Trophoblast cell (in vitro differentiated cells and primary cell): ENCODE data around the gene ZC3H7A.

ENCODE experiments used
- DNase-seq, 2 donors: peaks; one replicate each; pipeline ENCODE4 v3.0.0-alpha.2; 2016
- H2AFZ ChIP-seq: 2 replicates; pipeline ENCODE4 v1.6.1; 2013; ENCODE audit warnings: low read length, moderate library complexity, mild to moderate bottlenecking; ENCODE audit not compliant: insufficient read depth, poor library complexity
- H2AK5ac ChIP-seq: 2 replicates; pipeline ENCODE4 v1.6.1; 2013; ENCODE audit warnings: mild to moderate bottlenecking, low read length
- H2BK120ac ChIP-seq: 2 replicates; pipeline ENCODE4 v1.6.1; 2013; ENCODE audit warnings: low read length, mild to moderate bottlenecking, moderate library complexity; ENCODE audit not compliant: insufficient read depth, poor library complexity
- H2BK12ac ChIP-seq: 2 replicates; pipeline ENCODE4 v1.6.1; 2013; ENCODE audit warnings: mild to moderate bottlenecking, low read length, moderate library complexity
- H2BK5ac ChIP-seq: 2 replicates; pipeline ENCODE4 v1.6.1; 2013; ENCODE audit warnings: low read length, low read depth, moderate library complexity, mild to moderate bottlenecking; ENCODE audit not compliant: poor library complexity
- H3K14ac ChIP-seq: 2 replicates; pipeline ENCODE4 v1.6.1; 2013; ENCODE audit warnings: mild to moderate bottlenecking, low read length
- H3K18ac ChIP-seq: 2 replicates; pipeline ENCODE4 v1.6.1; 2013; ENCODE audit warnings: mild to moderate bottlenecking, low read length
- H3K23ac ChIP-seq: 2 replicates; pipeline ENCODE4 v1.6.1; 2013; ENCODE audit warnings: low read length
- H3K27ac ChIP-seq: 2 replicates; pipeline ENCODE4 v1.5.1; 2013; ENCODE audit warnings: low read depth, mild to moderate bottlenecking, inconsistent platforms, low read length, moderate library complexity
- H3K27me3 ChIP-seq: 2 replicates; pipeline ENCODE4 v1.6.1; 2013; ENCODE audit warnings: inconsistent platforms, mild to moderate bottlenecking, low read length, moderate library complexity; ENCODE audit not compliant: insufficient read depth
- H3K36me3 ChIP-seq, 2 experiments: 1 replicate in 1 of 2; 2 replicates in 1 of 2; pipeline ENCODE4 v1.6.1; 2013; ENCODE audit warnings: low read length in 2 of 2, mild to moderate bottlenecking in 2 of 2, moderate library complexity in 1 of 2; ENCODE audit not compliant: insufficient read depth in 2 of 2, control insufficient read depth in 1 of 2
- H3K4ac ChIP-seq: 2 replicates; pipeline ENCODE4 v1.6.1; 2013; ENCODE audit warnings: low read depth, mild to moderate bottlenecking, low read length, moderate library complexity
- H3K4me1 ChIP-seq, 2 experiments: 1 replicate in 1 of 2; 2 replicates in 1 of 2; pipeline ENCODE4 v1.6.1; 2013; ENCODE audit warnings: low read length in 2 of 2, mild to moderate bottlenecking in 2 of 2, moderate library complexity in 1 of 2; ENCODE audit not compliant: insufficient read depth in 2 of 2, control insufficient read depth in 1 of 2
- H3K4me2 ChIP-seq: 2 replicates; pipeline ENCODE4 v1.6.1; 2013; ENCODE audit warnings: inconsistent platforms, mild to moderate bottlenecking, low read length, moderate library complexity
- H3K4me3 ChIP-seq: 2 replicates; pipeline ENCODE4 v1.5.1; 2013; ENCODE audit warnings: mild to moderate bottlenecking, low read depth, low read length, inconsistent platforms
- H3K79me1 ChIP-seq: one replicate; pipeline ENCODE4 v1.6.1; 2013; ENCODE audit warnings: low read length
- H3K79me2 ChIP-seq: 2 replicates; pipeline ENCODE4 v1.6.1; 2013; ENCODE audit warnings: low read length, mild to moderate bottlenecking; ENCODE audit not compliant: control insufficient read depth, insufficient read depth, poor library complexity
- H3K9ac ChIP-seq: 2 replicates; pipeline ENCODE4 v1.6.1; 2013; ENCODE audit warnings: mild to moderate bottlenecking, low read length
- H3K9me3 ChIP-seq: 2 replicates; pipeline ENCODE4 v1.6.1; 2013; ENCODE audit warnings: low read depth, mild to moderate bottlenecking, control low read depth, inconsistent platforms, low read length; ENCODE audit not compliant: insufficient read depth
- H4K12ac ChIP-seq: 2 replicates; pipeline ENCODE4 v1.6.1; 2013; ENCODE audit warnings: low read depth, mild to moderate bottlenecking, low read length, moderate library complexity
- H4K8ac ChIP-seq: 2 replicates; pipeline ENCODE4 v1.6.1; 2013; ENCODE audit warnings: low read depth, mild to moderate bottlenecking, low read length, moderate library complexity
- H4K91ac ChIP-seq: one replicate; pipeline ENCODE4 v1.6.1; 2013; ENCODE audit warnings: low read depth, mild to moderate bottlenecking, low read length, moderate library complexity
- WGBS: extraction: QIAGEN DNeasy Blood & Tissue Kit; methylation state at CpG from one replicate; pipeline ENCODE4 v1.1.7; 2013; ENCODE audit warnings: missing lambda C conversion rate; ENCODE audit not compliant: insufficient read length, insufficient coverage; ENCODE audit errors: extremely low coverage; 5-methylcytosine and 5-hydroxymethylcytosine counted together

The ZC3H7A gene

DNA sequence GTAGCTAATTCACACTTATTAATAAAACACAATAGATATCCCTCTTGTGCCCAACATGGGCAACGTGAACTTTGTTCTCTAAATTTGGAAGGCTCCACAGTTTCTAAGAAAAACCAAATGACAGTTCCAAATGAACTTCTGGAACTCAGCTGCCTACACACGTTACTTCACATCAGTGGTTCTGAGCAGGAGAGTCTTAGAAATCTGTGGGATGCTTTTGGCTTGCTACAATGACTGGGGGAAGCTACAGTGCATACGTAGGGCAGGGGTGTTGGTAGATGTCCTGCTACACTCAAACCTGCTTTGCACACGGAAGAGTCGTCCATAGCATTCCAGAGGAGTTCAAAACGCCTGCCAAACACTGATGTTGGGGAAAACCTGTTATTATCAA, 62.4 kb downstream of the ZC3H7A start:
- H4K8ac ChIP-seq = no peak overlapping the region
- WGBS = no CpG with 5 or more reads among the region's 6 CpGs
- no peak overlapping the region for H3K23ac ChIP-seq
- no peak overlapping the region for H3K27ac ChIP-seq
- H2BK5ac ChIP-seq = no peak overlapping the region
- no peaks in the 10 kb centered on the region for H3K79me2 ChIP-seq
- H3K79me1 ChIP-seq = no peaks in the 10 kb centered on the region
- H2BK120ac ChIP-seq = no peak overlapping the region
- H2BK12ac ChIP-seq = no peak overlapping the region
- no peak overlapping the region for H4K12ac ChIP-seq
- no peak for DNase-seq
- H3K4me2 ChIP-seq = no peak overlapping the region
- H2AFZ ChIP-seq = no peak overlapping the region
- peaks cover 16 to 27% of the 10 kb centered on the region in 2 experiments for H3K36me3 ChIP-seq
- no peak overlapping the region for H3K4me3 ChIP-seq
- no peak overlapping the region for H2AK5ac ChIP-seq
- no peaks in the 10 kb centered on the region for H3K4me1 ChIP-seq
- H3K9me3 ChIP-seq = no peaks in the 10 kb centered on the region
- H3K9ac ChIP-seq = no peak overlapping the region
- no peak overlapping the region for H3K18ac ChIP-seq
- H3K14ac ChIP-seq = no peak overlapping the region
- H3K27me3 ChIP-seq = no peaks in the 10 kb centered on the region
- H3K4ac ChIP-seq = no peak overlapping the region
- no peak overlapping the region for H4K91ac ChIP-seq

DNA sequence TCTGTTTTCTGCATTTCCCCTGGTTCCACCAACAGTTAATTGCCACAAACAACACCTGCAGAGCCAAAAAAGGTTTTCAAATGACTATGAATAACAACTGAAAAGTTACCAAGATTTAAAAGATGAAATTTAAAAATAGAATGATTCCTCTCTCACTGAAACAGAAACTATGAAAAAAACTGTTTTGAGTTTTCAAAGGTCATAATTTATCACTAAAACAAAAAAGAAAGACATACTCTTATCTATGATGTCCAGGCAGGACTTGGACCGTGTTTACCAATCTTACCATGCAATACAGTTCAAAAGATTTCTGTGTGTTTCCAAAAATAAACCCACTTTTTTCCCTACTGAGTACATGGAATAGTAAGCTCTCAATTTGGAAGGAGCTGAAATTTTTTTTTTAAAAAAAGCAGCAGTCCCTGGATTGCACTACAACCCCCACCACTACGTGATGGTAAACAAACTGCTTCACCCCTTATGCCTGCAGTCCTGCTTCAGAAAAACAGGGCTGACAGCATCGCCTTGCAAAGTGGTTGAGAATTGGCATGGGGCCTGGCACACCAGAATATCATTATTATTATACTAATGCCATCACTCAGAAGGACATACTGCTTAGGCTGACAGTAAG, 62.9 kb downstream of the ZC3H7A start:
- WGBS = no CpG with 5 or more reads among the region's 3 CpGs
- no peak overlapping the region for H4K12ac ChIP-seq
- H3K4me1 ChIP-seq = no peaks in the 10 kb centered on the region

DNA sequence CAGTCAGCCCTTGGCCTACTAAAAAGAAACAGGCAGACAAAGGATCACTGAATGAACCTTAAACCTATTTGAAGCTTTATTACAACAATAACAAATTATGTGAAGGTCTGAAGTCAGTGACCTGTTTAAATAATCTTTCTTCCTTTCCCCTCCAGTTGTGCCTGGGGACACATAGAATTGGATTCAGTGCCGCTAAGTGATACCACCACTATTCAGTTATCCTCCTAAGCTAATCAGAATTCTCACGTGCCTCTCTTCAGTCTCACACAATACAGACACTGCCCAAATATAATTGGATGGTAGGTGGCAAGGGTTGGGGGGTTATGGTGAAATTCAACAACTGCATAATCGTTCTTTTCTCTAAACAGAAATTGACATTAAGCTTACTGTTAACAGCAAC, 65.8 kb downstream of the ZC3H7A start:
- no peak overlapping the region for H4K91ac ChIP-seq
- H3K18ac ChIP-seq = no peak overlapping the region
- H3K79me1 ChIP-seq = no peaks in the 10 kb centered on the region
- no peak overlapping the region for H4K8ac ChIP-seq
- no peaks in the 10 kb centered on the region for H3K4me1 ChIP-seq
- no peak overlapping the region for H3K4me3 ChIP-seq
- no peak overlapping the region for H2BK120ac ChIP-seq
- no peak overlapping the region for H3K9ac ChIP-seq
- no peak overlapping the region for H2AFZ ChIP-seq
- H3K36me3 ChIP-seq = peaks cover 22 to 32% of the 10 kb centered on the region in 2 experiments
- no peak overlapping the region for H4K12ac ChIP-seq
- no peaks in the 10 kb centered on the region for H3K79me2 ChIP-seq
- H3K9me3 ChIP-seq = no peaks in the 10 kb centered on the region
- no CpG with 5 or more reads among the region's 3 CpGs for WGBS
- no peak overlapping the region for H3K4ac ChIP-seq
- no peak overlapping the region for H3K23ac ChIP-seq
- H3K27ac ChIP-seq = no peak overlapping the region
- no peak overlapping the region for H2BK12ac ChIP-seq
- H2BK5ac ChIP-seq = no peak overlapping the region
- H2AK5ac ChIP-seq = no peak overlapping the region
- H3K27me3 ChIP-seq = no peaks in the 10 kb centered on the region
- DNase-seq = no peak
- H3K14ac ChIP-seq = no peak overlapping the region
- no peak overlapping the region for H3K4me2 ChIP-seq

More for the DNA sequence above, 62.9 kb downstream of the ZC3H7A start:
- H3K79me1 ChIP-seq = no peaks in the 10 kb centered on the region
- H2AK5ac ChIP-seq = no peak overlapping the region
- H3K4me2 ChIP-seq = no peak overlapping the region
- no peak overlapping the region for H4K8ac ChIP-seq
- no peaks in the 10 kb centered on the region for H3K9me3 ChIP-seq
- peaks cover 16 to 29% of the 10 kb centered on the region in 2 experiments for H3K36me3 ChIP-seq
- no peak overlapping the region for H2BK12ac ChIP-seq
- no peaks in the 10 kb centered on the region for H3K27me3 ChIP-seq
- no peak overlapping the region for H2BK120ac ChIP-seq
- no peak overlapping the region for H3K4ac ChIP-seq
- no peak overlapping the region for H3K23ac ChIP-seq
- H3K14ac ChIP-seq = no peak overlapping the region
- H3K18ac ChIP-seq = no peak overlapping the region
- no peak overlapping the region for H2AFZ ChIP-seq
- H3K9ac ChIP-seq = no peak overlapping the region
- no peak for DNase-seq
- no peak overlapping the region for H4K91ac ChIP-seq
- no peak overlapping the region for H3K27ac ChIP-seq
- H3K79me2 ChIP-seq = no peaks in the 10 kb centered on the region
- H2BK5ac ChIP-seq = no peak overlapping the region
- H3K4me3 ChIP-seq = no peak overlapping the region

DNA sequence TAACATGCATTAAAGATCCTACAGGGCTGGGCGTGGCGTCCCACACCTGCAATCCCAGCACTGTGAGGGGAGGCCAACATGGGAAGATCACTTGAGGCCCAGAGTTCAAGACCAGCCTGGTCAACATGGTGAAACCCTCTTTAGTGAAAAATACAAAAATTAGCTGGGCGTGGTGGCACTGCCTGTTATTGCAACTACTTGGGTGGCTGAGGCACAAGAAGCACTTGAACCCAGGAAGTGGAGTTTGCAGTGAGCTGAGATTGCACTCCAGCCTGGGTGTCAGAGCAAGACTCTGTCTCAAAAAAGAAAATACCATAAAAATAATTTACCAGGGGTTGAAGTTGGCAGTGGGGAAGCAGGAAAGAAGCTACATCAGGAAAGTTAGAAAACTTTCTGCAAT, 67.3 kb downstream of the ZC3H7A start:
- H3K4me2 ChIP-seq = no peak overlapping the region
- H4K8ac ChIP-seq = no peak overlapping the region
- H3K27ac ChIP-seq = no peak overlapping the region
- no peak for DNase-seq
- H3K79me1 ChIP-seq = no peaks in the 10 kb centered on the region
- no CpG with 5 or more reads among the region's 3 CpGs for WGBS
- H3K4me1 ChIP-seq = no peaks in the 10 kb centered on the region
- no peak overlapping the region for H3K14ac ChIP-seq
- no peak overlapping the region for H2BK120ac ChIP-seq
- no peaks in the 10 kb centered on the region for H3K9me3 ChIP-seq
- no peak overlapping the region for H4K12ac ChIP-seq
- H2BK5ac ChIP-seq = no peak overlapping the region
- no peak overlapping the region for H4K91ac ChIP-seq
- H3K79me2 ChIP-seq = no peaks in the 10 kb centered on the region
- no peak overlapping the region for H3K23ac ChIP-seq
- H3K18ac ChIP-seq = no peak overlapping the region
- H3K36me3 ChIP-seq = peaks cover 24 to 31% of the 10 kb centered on the region in 2 experiments
- H3K9ac ChIP-seq = no peak overlapping the region
- H3K4me3 ChIP-seq = no peak overlapping the region
- no peak overlapping the region for H2AFZ ChIP-seq
- no peaks in the 10 kb centered on the region for H3K27me3 ChIP-seq
- no peak overlapping the region for H2AK5ac ChIP-seq
- H3K4ac ChIP-seq = no peak overlapping the region
- H2BK12ac ChIP-seq = no peak overlapping the region
